Anterior cingulate cortex (tissue), 58 donors: ENCODE measurements around the gene COG7.
"Not testable (repeated sequence)": the region's sequence is repeated elsewhere in the genome, so short reads cannot be mapped to it uniquely, and the experiment has no call there.

Experiments used
- DNase-seq, 58 donors: peaks; one replicate each; lab custom pipeline; 2025; lab: John Stamatoyannopoulos, UW

COG7 gene

DNA sequence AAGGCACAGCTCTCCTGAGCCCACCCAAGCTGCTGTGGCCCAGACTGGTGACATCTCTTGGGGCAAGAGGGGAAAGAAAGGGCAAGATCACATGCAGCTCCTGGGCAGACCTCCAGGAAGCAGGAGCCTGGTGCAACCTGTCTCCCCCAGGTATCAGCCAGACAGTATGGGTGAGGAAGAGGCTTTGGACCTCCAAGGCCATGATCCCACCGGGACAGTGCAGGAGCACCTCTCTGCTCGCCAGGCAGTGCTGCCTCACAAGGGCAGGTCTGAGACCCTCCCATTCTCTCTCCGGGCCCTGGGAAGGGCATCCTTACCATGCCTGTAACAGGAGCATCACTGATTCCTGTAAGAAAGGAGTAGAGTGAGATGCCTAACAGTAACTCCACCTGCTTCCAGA, 25.6 kb upstream of the COG7 start:
- DNase-seq, result no peak

DNA sequence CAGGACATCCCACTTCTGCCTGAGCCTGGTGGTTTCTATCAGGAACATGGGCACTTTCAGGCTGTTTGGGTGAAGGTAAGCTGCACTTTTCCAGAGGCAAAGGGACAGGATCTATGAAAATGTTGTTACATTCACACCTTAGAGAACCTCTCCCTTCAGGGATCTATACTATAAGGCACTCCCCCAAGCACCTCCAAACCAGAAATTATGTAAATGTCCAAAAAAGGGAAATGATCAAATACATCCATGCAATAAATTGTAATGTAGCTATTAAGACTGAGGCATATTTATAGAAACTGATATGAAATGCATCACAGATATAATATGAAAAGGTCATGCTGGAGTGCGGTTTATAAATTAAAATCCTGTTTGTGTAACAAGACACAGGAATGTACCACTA, 23.3 kb upstream of the COG7 start:
- DNase-seq, result no peak

DNA sequence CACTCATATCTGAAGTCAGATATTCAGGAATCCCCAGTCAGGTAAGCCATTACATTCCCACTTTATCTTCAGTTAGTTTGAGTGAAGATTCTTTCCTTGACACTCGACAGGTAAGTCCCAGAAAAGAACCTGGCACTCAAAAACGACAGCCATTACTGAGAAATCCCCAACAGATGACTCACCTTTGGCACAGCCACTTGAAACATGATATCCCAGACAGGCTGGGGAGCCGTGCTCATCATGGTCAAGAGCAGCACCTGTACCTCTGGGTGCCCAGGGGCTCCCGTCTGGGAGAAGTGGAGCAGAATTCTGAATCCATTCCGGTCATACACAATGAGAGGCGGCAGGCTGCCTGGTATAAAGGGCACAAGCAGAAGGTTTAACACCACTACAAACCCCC, 16.8 kb upstream of the COG7 start:
- no peak for DNase-seq

- DNase-seq, result peak in 5 of 58 donors; percentile 1 to 9 (median 3)
Measured at GRCh38 chr16:23466162-23466885, 13.3 kb upstream of the COG7 start.

- DNase-seq, result no peak
Measured at GRCh38 chr16:23465179-23465578, 12.2 kb upstream of the COG7 start.

GRCh38 chr16:23464196-23464595, 11.2 kb upstream of the COG7 start:
- peak in 37 of 58 donors; percentile 1 to 65 (median 21) for DNase-seq

DNA sequence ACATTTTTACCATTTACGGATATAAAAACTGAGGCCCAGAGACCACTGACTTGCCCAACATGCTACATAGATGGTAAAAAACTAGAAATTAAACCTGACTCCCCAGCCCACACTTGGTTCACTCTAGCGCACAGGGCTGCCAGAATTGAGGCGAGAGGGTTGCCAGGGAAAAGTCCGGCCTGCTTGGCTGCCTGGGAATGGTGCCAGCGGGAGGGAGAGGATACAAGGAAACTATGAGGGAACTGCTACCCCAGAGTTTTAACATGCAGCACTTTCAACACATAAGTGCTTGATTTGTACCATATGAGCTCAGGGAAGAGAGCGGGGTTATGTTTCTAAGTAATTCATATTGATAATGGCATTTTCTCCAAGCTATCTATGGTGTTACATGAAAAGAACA, 10.0 kb upstream of the COG7 start:
- DNase-seq, result peak in 55 of 58 donors; percentile 1 to 85 (median 47)

GRCh38 chr16:23453338-23454052, 506 bp upstream of the COG7 start:
- DNase-seq, result no peak

DNA sequence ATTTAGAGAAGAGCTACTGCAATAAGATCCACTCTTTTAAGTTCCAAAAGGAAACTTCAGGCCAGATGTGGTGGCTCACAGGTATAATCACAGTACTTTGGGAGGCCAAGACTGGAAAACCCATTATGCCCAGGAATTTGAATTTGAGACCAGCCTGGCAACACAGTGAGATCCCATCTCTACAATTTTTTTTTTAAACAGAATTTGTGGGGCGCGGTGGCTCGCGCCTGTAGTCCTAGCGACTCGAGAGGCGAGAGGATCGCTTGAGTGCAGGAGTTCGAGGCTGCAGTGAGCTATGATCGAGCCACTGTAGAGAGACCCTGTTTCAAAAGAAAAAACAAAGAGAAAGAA, 793 bp downstream of the COG7 start:
- no peak for DNase-seq

DNA sequence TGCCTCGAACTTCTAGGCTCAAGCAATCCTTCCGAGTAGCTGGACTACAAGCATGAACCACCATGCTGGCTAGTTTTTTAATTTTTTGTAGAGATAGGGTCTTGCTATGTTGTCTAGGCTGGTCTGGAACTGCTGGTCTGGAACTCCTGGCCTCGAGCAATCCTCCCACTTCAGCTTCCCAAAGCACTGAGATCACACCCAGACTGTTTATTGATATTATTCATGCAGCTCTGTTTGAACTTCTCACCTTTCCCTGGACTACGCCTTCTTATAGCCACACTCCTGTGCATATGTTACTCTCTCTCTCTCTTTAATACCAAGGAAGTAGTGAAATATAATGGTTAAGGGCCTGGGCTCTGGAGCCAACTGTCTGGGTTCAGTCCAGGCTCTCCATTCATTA, 4.6 kb downstream of the COG7 start:
- no peak for DNase-seq

DNA sequence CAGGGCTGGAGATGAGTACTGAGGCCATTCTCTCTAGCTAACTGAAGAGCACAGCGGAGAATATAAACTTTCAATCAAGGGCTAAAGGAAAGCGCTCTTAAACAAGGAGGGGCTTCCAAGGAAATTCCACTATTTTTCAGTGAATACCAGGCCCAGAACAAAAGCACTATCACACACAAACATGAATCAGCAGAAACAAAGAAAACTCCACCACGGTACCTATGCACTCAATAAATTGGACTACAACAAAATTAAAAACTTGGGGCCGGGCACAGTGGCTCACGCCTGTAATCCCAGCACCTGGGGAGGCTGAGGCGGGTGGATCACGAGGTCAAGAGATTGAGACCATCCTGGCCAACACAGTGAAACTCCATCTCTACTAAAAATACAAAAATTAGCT, 15.4 kb downstream of the COG7 start:
- DNase-seq, result not testable (repeated sequence)

DNA sequence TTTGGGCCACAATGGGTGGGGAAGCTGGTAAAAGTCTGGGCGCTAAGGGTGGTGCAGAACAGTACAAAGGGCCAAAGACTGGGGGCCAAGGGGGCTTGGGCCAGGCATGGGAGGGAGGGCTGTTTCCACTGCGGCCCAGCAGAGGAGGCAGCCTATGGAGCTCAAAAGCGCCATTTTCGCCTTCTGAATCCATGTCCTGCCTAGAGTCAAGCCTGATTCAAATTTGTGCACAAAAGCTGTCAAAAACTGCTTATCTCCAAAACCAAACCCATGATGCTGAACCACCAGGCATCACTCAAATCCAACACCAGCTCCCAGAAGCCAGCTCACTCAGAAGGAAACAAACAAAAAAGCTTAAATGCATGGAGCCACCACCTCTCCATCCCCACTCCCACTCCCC, 16.0 kb downstream of the COG7 start:
- no peak for DNase-seq

- peak in 14 of 58 donors; percentile 0 to 55 (median 12) for DNase-seq
Measured at GRCh38 chr16:23435500-23435899, 17.5 kb downstream of the COG7 start.

- peak in 8 of 58 donors; percentile 0 to 54 (median 6) for DNase-seq
Measured at GRCh38 chr16:23434380-23434779, 18.6 kb downstream of the COG7 start.

- no peak for DNase-seq
Measured at GRCh38 chr16:23433261-23433920, 19.6 kb downstream of the COG7 start.

DNA sequence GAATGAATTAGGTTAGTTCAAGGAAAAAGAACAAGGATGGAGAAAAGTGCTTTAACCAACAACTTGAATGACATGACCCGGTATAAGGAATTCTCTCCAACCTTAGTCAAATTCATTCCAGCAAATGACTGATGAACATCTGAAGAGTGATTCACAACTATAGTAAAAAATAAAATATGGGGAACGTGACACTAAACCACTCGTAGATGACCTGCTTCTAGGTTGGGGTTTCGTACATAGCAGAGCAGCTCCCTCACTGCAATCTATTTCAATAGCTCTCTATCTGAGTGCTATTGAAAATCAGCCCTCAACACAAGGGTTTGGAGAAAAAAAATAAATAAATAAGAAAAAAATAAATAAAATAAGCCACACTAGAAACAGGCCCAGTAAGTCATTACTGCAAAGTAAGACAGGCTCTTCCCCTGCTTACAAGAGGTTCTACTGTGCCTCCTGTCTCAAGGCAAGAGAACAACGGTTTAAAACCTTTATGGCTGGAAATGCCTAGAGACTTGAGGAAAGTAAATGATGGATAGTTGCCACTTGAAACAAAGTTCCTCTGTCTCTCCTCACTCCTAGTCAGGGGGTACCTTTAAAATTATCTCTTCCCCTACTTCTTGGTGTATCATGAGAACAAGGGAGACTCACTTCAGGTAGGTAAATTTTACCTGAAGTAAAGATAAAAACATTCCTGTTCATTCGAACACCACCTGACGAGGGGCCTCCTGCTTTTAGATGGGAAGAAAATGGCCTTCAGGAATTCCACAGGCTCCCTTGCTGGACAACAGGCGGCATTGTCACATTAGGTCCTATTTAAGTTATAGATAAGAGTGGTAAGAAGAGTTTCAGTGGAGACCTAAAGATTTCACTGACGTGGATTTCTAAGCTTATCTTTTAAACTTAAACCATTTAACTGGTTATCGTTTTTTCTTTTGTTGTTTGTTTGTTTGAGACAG, 20.5 kb downstream of the COG7 start:
- DNase-seq, result no peak

DNA sequence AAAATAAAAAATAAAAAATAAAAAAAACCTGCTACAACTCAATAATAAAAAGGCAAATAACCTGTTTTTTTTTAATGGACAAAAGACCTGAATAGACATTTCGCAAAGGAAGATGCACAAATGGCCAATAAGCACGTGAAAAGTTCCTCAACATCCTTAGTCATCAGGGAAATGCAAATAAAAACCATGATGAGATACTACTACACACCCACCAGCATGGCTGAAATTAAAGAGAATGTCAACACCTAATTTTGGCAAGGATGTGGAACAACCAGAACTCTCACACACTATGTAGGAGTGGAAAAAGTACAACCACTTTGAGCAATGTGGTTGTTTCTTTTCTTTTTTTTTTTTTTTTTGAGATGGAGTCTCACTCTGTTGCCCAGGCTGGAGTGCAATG, 24.6 kb downstream of the COG7 start:
- DNase-seq, result no peak

DNA sequence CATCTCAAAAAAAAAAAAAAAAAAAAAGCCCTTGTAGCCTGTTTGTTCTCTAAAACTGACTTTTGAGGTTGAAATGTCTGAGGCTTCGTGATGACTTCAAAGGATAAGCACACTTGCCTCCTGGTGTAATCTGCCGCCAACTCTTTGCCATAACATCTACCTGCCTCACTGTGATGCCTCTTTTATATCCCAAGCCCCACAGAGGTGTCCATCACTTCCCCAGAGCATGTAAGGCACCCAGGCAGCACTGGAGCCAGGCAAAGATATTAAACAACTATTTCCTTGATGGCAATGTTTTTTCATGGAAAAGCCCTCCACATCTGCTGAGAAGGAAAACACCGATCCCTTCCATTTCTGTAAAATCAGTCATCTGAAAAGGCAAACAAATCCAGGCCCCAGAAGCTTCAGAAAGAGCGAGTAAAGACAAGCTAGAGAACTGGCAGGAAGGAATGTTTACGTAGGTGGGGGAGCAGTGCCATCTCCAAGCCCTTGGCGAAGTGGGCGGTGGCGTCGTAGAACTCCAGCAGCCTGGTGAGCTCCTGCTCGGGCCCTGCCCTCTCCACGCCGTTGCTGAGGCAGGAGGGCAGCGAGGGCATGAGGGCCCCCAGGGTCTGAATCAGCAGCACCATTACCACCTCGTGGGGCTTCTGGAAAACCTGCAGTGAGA, 28.6 kb downstream of the COG7 start:
- peak in 3 of 58 donors; percentile 3 to 4 (median 4) for DNase-seq

DNA sequence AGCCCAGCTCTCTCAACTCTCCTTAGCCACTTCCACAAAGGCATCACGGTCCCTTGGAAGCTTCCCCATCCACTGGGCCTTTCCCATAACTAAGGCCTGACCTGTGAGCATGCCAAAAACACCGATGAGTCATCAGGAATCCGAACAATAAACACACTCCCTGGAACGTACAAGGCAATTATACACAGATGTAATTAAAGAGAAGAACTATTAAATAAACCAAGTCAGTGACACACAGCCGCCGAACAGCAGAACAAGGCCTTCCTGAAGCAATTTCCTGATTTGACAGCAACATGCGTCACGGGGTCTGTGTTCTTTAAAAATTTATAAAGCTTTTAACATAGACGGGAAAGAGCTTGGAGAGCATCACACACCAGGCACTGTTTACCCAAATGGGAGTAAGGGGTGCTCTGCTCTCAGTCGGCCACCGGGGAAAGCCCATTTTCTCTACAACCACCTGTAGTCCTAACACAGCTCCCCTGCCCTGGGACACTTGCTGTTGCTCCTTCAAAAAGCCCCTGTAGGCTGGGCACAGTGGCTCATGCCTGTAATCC, 29.4 kb downstream of the COG7 start:
- DNase-seq, result peak in 6 of 58 donors; percentile 11 to 60 (median 24)

DNA sequence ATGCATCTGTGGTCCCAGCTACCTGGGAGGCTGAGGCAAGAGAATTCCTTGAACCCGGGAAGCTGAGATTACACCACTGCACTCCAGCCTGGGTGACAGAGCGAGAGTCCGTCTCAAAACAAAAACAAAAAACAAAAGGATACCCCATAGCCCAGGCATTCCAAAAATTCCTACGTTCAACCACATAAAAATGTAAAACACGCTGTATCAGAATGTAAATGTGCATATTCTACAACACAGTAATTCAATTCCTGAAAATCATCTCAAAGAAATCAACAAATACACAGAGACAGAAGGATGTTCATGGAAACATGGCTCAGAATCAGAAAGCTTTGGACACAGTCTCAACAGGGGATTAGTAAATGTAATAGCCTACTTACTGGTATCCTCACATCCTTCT, 33.0 kb downstream of the COG7 start:
- DNase-seq, result no peak
